IMR-90 (cell line): ENCODE results near the gene MED4.

Experiments
- BHLHE40 ChIP-seq: fragments of 150-350 bp; IDR thresholded peaks from 2 replicates; pipeline ENCODE4 v1.6.1; 2016; ENCODE audit warnings: mild to moderate bottlenecking, low read depth, low read length
- MAZ ChIP-seq: IDR thresholded peaks from 2 replicates; pipeline ENCODE4 v1.6.1; 2012; ENCODE audit warnings: low read depth, mild to moderate bottlenecking, low read length, improper control_type of control experiment, moderate library complexity, borderline replicate concordance
- POLR2A ChIP-seq: IDR thresholded peaks from 2 replicates; pipeline ENCODE4 v1.6.1; 2012; ENCODE audit warnings: mild to moderate bottlenecking, low read depth, low read length
- RAD21 ChIP-seq: IDR thresholded peaks from 2 replicates; pipeline ENCODE4 v1.6.1; 2012; ENCODE audit warnings: low read length, improper control_type of control experiment
- RFX5 ChIP-seq: IDR thresholded peaks from 2 replicates; pipeline ENCODE4 v1.8.0; 2012; ENCODE audit warnings: low read depth, mild to moderate bottlenecking, low read length, moderate library complexity
- SMC3 ChIP-seq: fragments of 150-350 bp; IDR thresholded peaks from 2 replicates; pipeline ENCODE4 v1.6.1; 2016; ENCODE audit warnings: low read depth, mild to moderate bottlenecking, antibody characterized with exemption, low read length, moderate library complexity
- TF ChIP-seq, protein P1 (sequence below): conservative IDR thresholded peaks from 2 replicates; pipeline ENCODE4 v1.5.1; 2012; ENCODE audit warnings: mild to moderate bottlenecking, low read depth, low read length, improper control_type of control experiment

- TF ChIP-seq, protein P1, sequence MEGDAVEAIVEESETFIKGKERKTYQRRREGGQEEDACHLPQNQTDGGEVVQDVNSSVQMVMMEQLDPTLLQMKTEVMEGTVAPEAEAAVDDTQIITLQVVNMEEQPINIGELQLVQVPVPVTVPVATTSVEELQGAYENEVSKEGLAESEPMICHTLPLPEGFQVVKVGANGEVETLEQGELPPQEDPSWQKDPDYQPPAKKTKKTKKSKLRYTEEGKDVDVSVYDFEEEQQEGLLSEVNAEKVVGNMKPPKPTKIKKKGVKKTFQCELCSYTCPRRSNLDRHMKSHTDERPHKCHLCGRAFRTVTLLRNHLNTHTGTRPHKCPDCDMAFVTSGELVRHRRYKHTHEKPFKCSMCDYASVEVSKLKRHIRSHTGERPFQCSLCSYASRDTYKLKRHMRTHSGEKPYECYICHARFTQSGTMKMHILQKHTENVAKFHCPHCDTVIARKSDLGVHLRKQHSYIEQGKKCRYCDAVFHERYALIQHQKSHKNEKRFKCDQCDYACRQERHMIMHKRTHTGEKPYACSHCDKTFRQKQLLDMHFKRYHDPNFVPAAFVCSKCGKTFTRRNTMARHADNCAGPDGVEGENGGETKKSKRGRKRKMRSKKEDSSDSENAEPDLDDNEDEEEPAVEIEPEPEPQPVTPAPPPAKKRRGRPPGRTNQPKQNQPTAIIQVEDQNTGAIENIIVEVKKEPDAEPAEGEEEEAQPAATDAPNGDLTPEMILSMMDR = no peak
- TF ChIP-seq RAD21 (no peak), POLR2A (no peak), BHLHE40 (no peak), SMC3 (no peak), MAZ (no peak), RFX5 (no peak)
Observed at GRCh38 chr13:48055712-48056111, 39.2 kb downstream of the MED4 start.
